GM12878 (cell line): ENCODE data around the gene SLC35F6. TPM values are rescaled to one million over a fixed set of nuclear protein-coding genes. Genes with fewer than 3 reads are reported as not detected.
A peak's percentile ranks its signal among the peaks of the same experiment; 100 is the strongest.

Source experiments
- ATAC-seq: fragments of 200-7000 bp; cut with Tn5 transposase; 3 replicates; pipeline ENCODE4 v1.9.1; 2020; ENCODE audit warnings: mild to moderate bottlenecking, moderate library complexity
- BruUV-seq: library from RNA; stranded (reverse); fragments of 400-500 nt; replicated peaks from 2 replicates; lab custom pipeline; 2021; lab: Mats Ljungman, UMichigan
- CTCF ChIA-PET: fragments of 300-600 bp; sonication (Branson Sonifier 250); formaldehyde crosslinking; extraction: SDS; loops from one replicate; lab custom pipeline; 2021; ENCODE audit warnings: inconsistent platforms; lab: Yijun Ruan, JAX
- POLR2A ChIA-PET: fragments of 350-600 bp; formaldehyde crosslinking; extraction: SDS; loops from one replicate; lab custom pipeline; 2021; ENCODE audit warnings: inconsistent platforms; lab: Charles Lee
- RAD21 ChIA-PET: fragments of 300-600 bp; sonication (Branson Sonifier 250); formaldehyde crosslinking; loops from one replicate; lab custom pipeline; 2023; ENCODE audit warnings: antibody characterized with exemption; ENCODE audit not compliant: unreplicated experiment; lab: Charles Lee
- SMC1A ChIA-PET: fragments of 300-600 bp; sonication (Branson Sonifier 250); formaldehyde crosslinking; loops from one replicate; lab custom pipeline; 2023; ENCODE audit not compliant: unreplicated experiment, uncharacterized antibody; lab: Charles Lee
- DNase-seq: peaks from one replicate; pipeline ENCODE4 v3.0.0-alpha.2; 2011; ENCODE audit warnings: low read depth, low spot score
- FAIRE-seq: peaks from 3 replicates; lab custom pipeline; 2011; peaks lifted over from hg19 to GRCh38; lab: Jason Lieb, UNC
- H2AFZ ChIP-seq: 2 replicates; pipeline ENCODE4 v1.6.0; 2011; ENCODE audit warnings: low read depth, low read length, control low read depth; ENCODE audit not compliant: control insufficient read depth
- H3K27ac ChIP-seq: 2 replicates; pipeline ENCODE4 v1.5.1; 2011; ENCODE audit warnings: control low read depth; ENCODE audit not compliant: control insufficient read depth, insufficient read depth
- H3K27me3 ChIP-seq, 2 experiments: replicated peaks in 1 of 2; 2 replicates each; pipeline versions ENCODE4 v1.6.0 to v1.6.1; 2011; ENCODE audit warnings: low read length in 1 of 2; ENCODE audit not compliant: control insufficient read depth in 2 of 2, insufficient read depth in 2 of 2
- H3K36me3 ChIP-seq, 2 experiments: 2 replicates each; pipeline ENCODE4 v1.5.1; 2011; ENCODE audit warnings: low read length in 1 of 2; ENCODE audit not compliant: control insufficient read depth in 2 of 2, insufficient read depth in 2 of 2
- H3K4me1 ChIP-seq: 2 replicates; pipeline ENCODE4 v1.6.1; 2011; ENCODE audit warnings: mild to moderate bottlenecking, low read length, moderate library complexity, mixed read lengths; ENCODE audit not compliant: control insufficient read depth, insufficient read depth
- H3K4me2 ChIP-seq: 2 replicates; pipeline ENCODE4 v1.6.0; 2011; ENCODE audit warnings: control low read depth; ENCODE audit not compliant: control insufficient read depth, insufficient read depth
- H3K4me3 ChIP-seq: fragments of 200-600 bp; sonication (generic); 2 replicates; pipeline ENCODE4 v1.5.1; 2016
- H3K79me2 ChIP-seq: 2 replicates; pipeline ENCODE4 v1.6.0; 2011; ENCODE audit warnings: low read length; ENCODE audit not compliant: control insufficient read depth, insufficient read depth
- H3K9ac ChIP-seq: 2 replicates; pipeline ENCODE4 v1.8.0; 2011; ENCODE audit warnings: low read length, control low read depth, mixed read lengths; ENCODE audit not compliant: control insufficient read depth, insufficient read depth
- H3K9me3 ChIP-seq: replicated peaks from 3 replicates; pipeline ENCODE4 v1.5.1; 2011; ENCODE audit warnings: mild to moderate bottlenecking, low read length; ENCODE audit not compliant: control insufficient read depth, insufficient read depth
- H4K20me1 ChIP-seq: 2 replicates; pipeline ENCODE4 v1.6.0; 2011; ENCODE audit not compliant: control insufficient read depth, insufficient read depth
- CHD2 ChIP-seq: IDR thresholded peaks from 2 replicates; pipeline ENCODE4 v1.6.1; 2011; ENCODE audit warnings: low read depth, low read length, improper control_type of control experiment, borderline replicate concordance
- EGR1 ChIP-seq, 2 experiments: IDR thresholded peaks; 1 replicate in 1 of 2; 2 replicates in 1 of 2; pipeline ENCODE4 v1.6.1; 2011 to 2012; ENCODE audit warnings: low read depth in 2 of 2, low read length in 2 of 2, borderline replicate concordance in 1 of 2, mild to moderate bottlenecking in 1 of 2, moderate library complexity in 1 of 2
- ETV6 ChIP-seq, 2 experiments: fragments of 450-650 bp in 1 of 2; IDR thresholded peaks in 1 of 2; conservative IDR thresholded peaks in 1 of 2; 2 replicates each; pipeline ENCODE4 v1.6.1; 2014; ENCODE audit warnings: antibody characterized with exemption in 1 of 2, borderline replicate concordance in 1 of 2, low read depth in 1 of 2, mild to moderate bottlenecking in 1 of 2, moderate library complexity in 1 of 2
- KLF5 ChIP-seq: fragments of 450-650 bp; IDR thresholded peaks from 2 replicates; pipeline ENCODE4 v1.6.1; 2014; ENCODE audit warnings: mild to moderate bottlenecking; ENCODE audit not compliant: partially characterized antibody
- NR2F1 ChIP-seq: fragments of 450-650 bp; conservative IDR thresholded peaks from 2 replicates; pipeline ENCODE4 v1.6.1; 2017; ENCODE audit warnings: mild to moderate bottlenecking
- POLR2AphosphoS5 ChIP-seq: IDR thresholded peaks from 2 replicates; pipeline ENCODE4 v1.6.1; 2011; ENCODE audit warnings: mild to moderate bottlenecking, low read length, inconsistent platforms
- RBBP5 ChIP-seq: fragments of 200-600 bp; sonication (generic); conservative IDR thresholded peaks from 2 replicates; pipeline ENCODE4 v1.6.1; 2016
- STAT3 ChIP-seq: IDR thresholded peaks from 2 replicates; pipeline ENCODE4 v1.6.1; 2011; ENCODE audit warnings: low read depth, low read length, improper control_type of control experiment
- SUPT20H ChIP-seq: IDR thresholded peaks from 2 replicates; pipeline ENCODE4 v1.6.1; 2011; ENCODE audit warnings: low read depth, mild to moderate bottlenecking, low read length, moderate library complexity, borderline replicate concordance; ENCODE audit not compliant: control insufficient read depth
- ZNF274 ChIP-seq: IDR thresholded peaks from one replicate; pipeline ENCODE4 v1.8.0; 2011; ENCODE audit not compliant: insufficient read length, insufficient read depth
- WGBS: methylation state at CpG from one replicate; pipeline ENCODE4 v1.1.6; 2016; ENCODE audit warnings: low lambda C conversion rate; ENCODE audit not compliant: insufficient replicate concordance, insufficient coverage; ENCODE audit errors: missing lambda C conversion rate; 5-methylcytosine and 5-hydroxymethylcytosine counted together
- in situ Hi-C: fragments of 300-500 bp; cut with MboI; formaldehyde crosslinking; loops from 9 replicates; pipeline ENCODE4 v1.14.3; 2018; ENCODE audit warnings: mixed read lengths
- intact Hi-C: fragments of 100-400 bp; cut with micrococcal nuclease; formaldehyde crosslinking; loops from one replicate; pipeline ENCODE4 v1.14.2; 2022; ENCODE audit not compliant: unreplicated experiment
- polyA plus RNA-seq, 11 experiments: library from polyadenylated mRNA; depleted of rRNA in 4 of 11; unstranded in 6 of 11; stranded (reverse) in 5 of 11; fragments of >200 nt; fragmentation: Nextera tagmentation in 4 of 11; fragmentation: Illumina TruSeq in 1 of 11; extraction: Ambion mirVana in 4 of 11; extraction: Trizol in 1 of 11; gene quantifications; 1 replicate in 1 of 11; 2 replicates in 10 of 11; pipeline versions ENCODE4 v1.2.1 to v1.2.3, GENCODE V29; 2011 to 2016; ENCODE audit warnings: inconsistent platforms in 2 of 11, missing spikeins in 2 of 11, low read depth in 1 of 11
- total RNA-seq, 4 experiments: library from RNA; depleted of rRNA in 3 of 4; stranded (reverse); fragments of >200 nt in 3 of 4; fragmentation: Illumina TruSeq in 1 of 4; extraction: Trizol in 1 of 4; gene quantifications; 2 replicates each; pipeline versions ENCODE4 v1.2.1 to v1.2.3, GENCODE V29; 2013 to 2021

Gene SLC35F6
- total and polyA plus RNA-seq, 10 of the 15 experiments (the other 5 are each of a cell fraction or from before 2014, with no cell fraction given) = 4.0 to 10.5 (median 8.0) TPM

- Histone ChIP-seq H3K36me3 (no peaks in the 10 kb centered on the region), H3K4me3 (no peak overlapping the region), H3K27ac (no peak overlapping the region), H2AFZ (no peak overlapping the region), H3K27me3 (no peaks in the 10 kb centered on the region), H4K20me1 (no peaks in the 10 kb centered on the region), H3K9me3 (no peaks in the 10 kb centered on the region), H3K4me2 (no peak overlapping the region), H3K9ac (no peak overlapping the region), H3K4me1 (no peaks in the 10 kb centered on the region), H3K79me2 (no peaks in the 10 kb centered on the region)
- TF ChIP-seq EGR1 (IDR thresholded peaks at IDR 0.05; ENCODE audit: borderline replicate concordance in 1 of 2, low read depth in 2 of 2, low read length in 2 of 2) = no peak
- DNase-seq (no peak), ATAC-seq (no peak), FAIRE-seq (no peak)
- intact Hi-C loops = no loop called here
- POLR2A ChIA-PET = no interaction called here
- no TSS peak for BruUV-seq
- SMC1A ChIA-PET = interaction anchor here (1.7 kb wide), 1 partner anchor 24 kb away, joined by 3 read pairs; no protein-coding TSS in a partner anchor
- 18% methylated on average over 6 of the region's 6 CpGs for WGBS
- in situ Hi-C loops = no loop called here
- RAD21 ChIA-PET = no interaction called here
- CTCF ChIA-PET = interaction anchor here (1.4 kb wide), 1 partner anchor 116 kb away, joined by 3 read pairs; no protein-coding TSS in a partner anchor
These were observed 45.0 kb upstream of the SLC35F6 start for GRCh38 chr2:26718949-26719686.

GRCh38 chr2:26720322-26721114, 43.6 kb upstream of the SLC35F6 start:
- H3K4me2 ChIP-seq = no peak overlapping the region
- CTCF ChIA-PET = interaction anchor here (1.4 kb wide), 1 partner anchor 118 kb away, joined by 3 read pairs; no protein-coding TSS in a partner anchor
- no peak overlapping the region for H3K9ac ChIP-seq
- H3K9me3 ChIP-seq = no peaks in the 10 kb centered on the region
- H3K79me2 ChIP-seq = no peaks in the 10 kb centered on the region
- no peaks in the 10 kb centered on the region for H3K36me3 ChIP-seq
- WGBS = 24% methylated on average over 7 of the region's 7 CpGs
- intact Hi-C loops = no loop called here
- RAD21 ChIA-PET = interaction anchor here (1.1 kb wide), 1 partner anchor 25 kb away, joined by 3 read pairs; no protein-coding TSS in a partner anchor
- no peak overlapping the region for H2AFZ ChIP-seq
- DNase-seq = no peak
- POLR2A ChIA-PET = interaction anchor here (0.6 to 1.0 kb wide), 2 partner anchors 10 to 431 kb away, joined by 3 read pairs; no protein-coding TSS in a partner anchor
- no peaks in the 10 kb centered on the region for H4K20me1 ChIP-seq
- no peak for FAIRE-seq
- no peaks in the 10 kb centered on the region for H3K27me3 ChIP-seq
- in situ Hi-C loops = no loop called here
- peak; percentile 76 for ATAC-seq
- no peaks in the 10 kb centered on the region for H3K4me1 ChIP-seq
- BruUV-seq = no TSS peak
- no peak overlapping the region for H3K4me3 ChIP-seq
- TF ChIP-seq CHD2 (no peak), ETV6 (conservative IDR thresholded peaks at IDR 0.05 in 1 of 2, IDR thresholded peaks at IDR 0.05 in 1 of 2; ENCODE audit: borderline replicate concordance in 1 of 2, low read depth in 1 of 2) (no peak), ZNF274 (no peak), RBBP5 (no peak), STAT3 (no peak), POLR2AphosphoS5 (no peak), SUPT20H (no peak), NR2F1 (no peak), KLF5 (no peak)
- SMC1A ChIA-PET = interaction anchor here (0.6 to 2.0 kb wide), 3 partner anchors 12 to 930 kb away, joined by 3 to 4 read pairs (median 3); no protein-coding TSS in a partner anchor
- H3K27ac ChIP-seq = no peak overlapping the region
